ENCODE data around the gene PTGER1. TPM values are rescaled to one million over a fixed set of nuclear protein-coding genes. Genes with fewer than 3 reads are reported as not detected.

PTGER1 gene
- total RNA-seq, 1 donor from 2014 or later: 0.91 TPM

DNA sequence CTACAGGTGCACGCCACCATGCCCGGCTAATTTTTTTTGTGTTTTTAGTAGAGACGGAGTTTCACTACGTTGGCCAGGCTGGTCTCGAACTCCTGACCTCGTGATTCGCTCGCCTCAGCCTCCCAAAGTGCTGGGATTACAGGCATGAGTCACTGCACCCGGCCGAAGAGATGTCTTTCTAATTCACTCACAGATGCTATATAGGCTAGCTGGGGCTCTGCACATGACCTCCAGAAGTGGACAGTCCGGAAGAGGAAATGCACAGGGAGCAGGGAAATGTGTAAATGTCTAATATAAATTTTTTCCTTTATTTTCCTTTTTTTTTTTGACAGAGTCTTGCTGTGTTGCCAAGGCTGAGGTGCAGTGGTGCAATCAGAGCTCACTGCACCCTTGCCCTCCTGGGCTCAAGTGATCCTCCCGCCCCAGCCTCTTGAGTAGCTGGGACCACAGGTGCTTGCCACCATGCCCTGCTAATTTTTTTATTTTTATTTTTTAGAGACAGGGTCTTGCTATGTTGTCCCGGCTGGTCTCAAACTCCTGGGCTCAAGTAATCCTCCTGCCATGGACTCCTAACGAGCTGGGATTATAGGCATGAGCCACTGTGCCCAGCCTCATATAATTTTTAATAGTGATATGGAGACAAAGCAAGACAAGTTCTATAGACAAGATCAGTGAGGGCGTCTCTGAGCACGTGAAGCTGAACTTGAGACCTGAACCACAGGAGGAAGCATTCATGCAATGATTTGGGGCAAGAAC is 12.4 kb upstream of the PTGER1 start:
- peaks cover 9% of the 10 kb centered on the region for H3K36me3 ChIP-seq (ENCODE audit: insufficient read depth, low read length)
- peaks cover 18% of the 10 kb centered on the region for H3K36me3 Mint-ChIP-seq (ENCODE audit: low read depth, unreplicated experiment)
- no peak overlapping the region for H3K27ac Mint-ChIP-seq (ENCODE audit: unreplicated experiment)
- H2AFZ ChIP-seq (ENCODE audit: low read depth, low read length): no peak overlapping the region
- TF ChIP-seq EZH2 (IDR thresholded peaks at IDR 0.05; ENCODE audit: insufficient read depth, low read length): no peak
- TF ChIP-seq, protein P1, sequence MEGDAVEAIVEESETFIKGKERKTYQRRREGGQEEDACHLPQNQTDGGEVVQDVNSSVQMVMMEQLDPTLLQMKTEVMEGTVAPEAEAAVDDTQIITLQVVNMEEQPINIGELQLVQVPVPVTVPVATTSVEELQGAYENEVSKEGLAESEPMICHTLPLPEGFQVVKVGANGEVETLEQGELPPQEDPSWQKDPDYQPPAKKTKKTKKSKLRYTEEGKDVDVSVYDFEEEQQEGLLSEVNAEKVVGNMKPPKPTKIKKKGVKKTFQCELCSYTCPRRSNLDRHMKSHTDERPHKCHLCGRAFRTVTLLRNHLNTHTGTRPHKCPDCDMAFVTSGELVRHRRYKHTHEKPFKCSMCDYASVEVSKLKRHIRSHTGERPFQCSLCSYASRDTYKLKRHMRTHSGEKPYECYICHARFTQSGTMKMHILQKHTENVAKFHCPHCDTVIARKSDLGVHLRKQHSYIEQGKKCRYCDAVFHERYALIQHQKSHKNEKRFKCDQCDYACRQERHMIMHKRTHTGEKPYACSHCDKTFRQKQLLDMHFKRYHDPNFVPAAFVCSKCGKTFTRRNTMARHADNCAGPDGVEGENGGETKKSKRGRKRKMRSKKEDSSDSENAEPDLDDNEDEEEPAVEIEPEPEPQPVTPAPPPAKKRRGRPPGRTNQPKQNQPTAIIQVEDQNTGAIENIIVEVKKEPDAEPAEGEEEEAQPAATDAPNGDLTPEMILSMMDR (IDR thresholded peaks at IDR 0.05; ENCODE audit: insufficient read depth, low read depth, low read length): no peak
- H3K9ac ChIP-seq (ENCODE audit: low read length): no peak overlapping the region
- no peaks in the 10 kb centered on the region for H3K4me1 ChIP-seq (ENCODE audit: insufficient read depth, low read length)
- H3K27me3 Mint-ChIP-seq (ENCODE audit: low read depth, unreplicated experiment): no peaks in the 10 kb centered on the region
- FAIRE-seq: no peak
- no peak overlapping the region for H3K27ac ChIP-seq (ENCODE audit: low read depth, low read length)
- H3K9me3 ChIP-seq (ENCODE audit: insufficient read depth, low read depth, low read length): no peaks in the 10 kb centered on the region
- H3K27me3 ChIP-seq (ENCODE audit: insufficient read depth, low read length): no peaks in the 10 kb centered on the region
- no peak for DNase-seq (ENCODE audit: low read depth)
- H3K4me3 ChIP-seq (ENCODE audit: insufficient read depth, low read depth, low read length): no peak overlapping the region
- H3K4me2 ChIP-seq (ENCODE audit: low read length): no peak overlapping the region
- H3K4me1 Mint-ChIP-seq (ENCODE audit: low read depth, unreplicated experiment): no peaks in the 10 kb centered on the region
- peaks cover 28% of the 10 kb centered on the region for H4K20me1 ChIP-seq (ENCODE audit: insufficient read depth, low read length)
- H3K4me3 Mint-ChIP-seq (ENCODE audit: unreplicated experiment): no peak overlapping the region
- peaks cover 11% of the 10 kb centered on the region for H3K79me2 ChIP-seq (ENCODE audit: insufficient read depth, low read length)
- no peaks in the 10 kb centered on the region for H3K9me3 Mint-ChIP-seq (ENCODE audit: unreplicated experiment)

- Mint-ChIP-seq H3K4me1 (ENCODE audit: low read depth, unreplicated experiment) (no peaks in the 10 kb centered on the region), H3K9me3 (ENCODE audit: unreplicated experiment) (no peaks in the 10 kb centered on the region), H3K27ac (ENCODE audit: unreplicated experiment) (no peak overlapping the region), H3K27me3 (ENCODE audit: low read depth, unreplicated experiment) (no peaks in the 10 kb centered on the region), H3K4me3 (ENCODE audit: unreplicated experiment) (no peak overlapping the region), H3K36me3 (ENCODE audit: low read depth, unreplicated experiment) (peaks cover 13% of the 10 kb centered on the region)
- Histone ChIP-seq H3K79me2 (ENCODE audit: insufficient read depth, low read length) (peaks cover 10% of the 10 kb centered on the region), H3K4me2 (ENCODE audit: low read length) (no peak overlapping the region), H3K27ac (ENCODE audit: low read depth, low read length) (no peak overlapping the region), H3K9ac (ENCODE audit: low read length) (no peak overlapping the region), H4K20me1 (ENCODE audit: insufficient read depth, low read length) (peaks cover 54% of the 10 kb centered on the region), H3K9me3 (ENCODE audit: insufficient read depth, low read depth, low read length) (no peaks in the 10 kb centered on the region), H3K4me3 (ENCODE audit: insufficient read depth, low read depth, low read length) (no peak overlapping the region), H3K27me3 (ENCODE audit: insufficient read depth, low read length) (no peaks in the 10 kb centered on the region), H3K36me3 (ENCODE audit: insufficient read depth, low read length) (peaks cover 5% of the 10 kb centered on the region), H2AFZ (ENCODE audit: low read depth, low read length) (no peak overlapping the region), H3K4me1 (ENCODE audit: insufficient read depth, low read length) (peaks cover 5% of the 10 kb centered on the region)
- no peak for TF ChIP-seq EZH2 (IDR thresholded peaks at IDR 0.05; ENCODE audit: insufficient read depth, low read length)
- TF ChIP-seq, protein P1 (IDR thresholded peaks at IDR 0.05; ENCODE audit: insufficient read depth, low read depth, low read length): no peak
- FAIRE-seq (no peak), DNase-seq (ENCODE audit: low read depth) (no peak)
Measured at GRCh38 chr19:14482172-14482941, 7.2 kb upstream of the PTGER1 start.
